A172 (cell line): ENCODE results near the gene TLE1. TPM values are rescaled to one million over a fixed set of nuclear protein-coding genes. Genes with fewer than 3 reads are reported as not detected.

Experiments used
- DNase-seq: peaks from one replicate; pipeline ENCODE4 v3.0.0-alpha.2; 2015; ENCODE audit warnings: low spot score
- total RNA-seq: library from RNA; depleted of rRNA; stranded (reverse); fragments of >200 nt; shearing (Covaris generic); gene quantifications from 2 replicates; pipeline ENCODE4 v1.2.3, GENCODE V29; 2014; rRNA removed

Gene TLE1
- total RNA-seq, 1 experiment from 2014 or later: 12.1 TPM

DNA sequence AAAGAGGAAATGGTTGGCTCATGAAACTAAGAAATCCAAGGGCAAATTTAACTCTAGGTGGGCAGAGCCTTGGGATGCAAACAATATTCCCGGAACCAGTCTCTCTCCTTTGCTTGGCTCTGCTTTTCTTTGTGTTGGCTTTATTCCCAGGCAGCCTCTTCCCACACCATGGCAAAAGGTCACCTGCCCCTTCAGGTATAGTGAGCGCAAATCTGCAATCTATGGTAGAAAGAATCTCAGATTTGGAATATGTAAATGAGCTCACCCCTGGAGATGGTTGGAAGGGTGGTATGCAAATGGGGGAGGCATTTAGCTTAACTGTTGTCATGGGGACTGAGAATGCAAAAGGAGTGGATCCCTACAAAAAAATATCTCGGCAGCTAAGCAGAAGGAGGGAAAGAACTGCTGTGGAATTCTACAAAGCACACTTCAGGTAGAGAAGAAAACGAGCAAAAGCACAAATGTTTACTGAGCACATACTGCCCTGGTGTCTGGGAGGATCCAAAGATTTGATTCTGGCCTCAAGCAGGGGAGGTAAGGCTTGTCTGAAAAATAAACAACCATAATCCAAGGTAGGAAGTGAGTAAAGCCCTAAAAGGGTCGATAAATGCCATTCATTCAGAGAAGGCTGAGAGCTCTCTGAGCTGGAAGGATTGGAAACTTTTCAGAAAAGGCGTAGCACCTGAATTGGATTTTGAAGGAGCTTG lies 139.7 kb downstream of the TLE1 start:
- no peak for DNase-seq

DNA sequence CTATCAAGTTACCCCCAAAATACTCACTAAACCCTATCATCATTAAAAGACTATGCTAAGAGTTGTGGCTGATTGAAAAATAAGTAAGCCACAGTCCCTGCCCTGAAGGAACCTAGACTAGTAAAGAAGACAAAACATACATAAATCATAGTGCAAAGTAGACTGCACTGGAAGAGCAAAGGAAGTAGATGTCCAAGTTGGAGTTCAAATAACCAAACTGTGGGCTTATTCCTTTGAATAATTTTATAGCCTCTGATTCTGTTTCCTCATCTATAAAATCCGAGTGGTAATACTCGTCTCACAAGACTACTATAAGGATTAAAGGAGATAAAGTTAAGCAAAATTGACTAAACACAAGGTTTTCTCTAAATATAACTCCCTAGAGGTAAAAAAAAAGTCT lies 140.4 kb downstream of the TLE1 start:
- no peak for DNase-seq

DNA sequence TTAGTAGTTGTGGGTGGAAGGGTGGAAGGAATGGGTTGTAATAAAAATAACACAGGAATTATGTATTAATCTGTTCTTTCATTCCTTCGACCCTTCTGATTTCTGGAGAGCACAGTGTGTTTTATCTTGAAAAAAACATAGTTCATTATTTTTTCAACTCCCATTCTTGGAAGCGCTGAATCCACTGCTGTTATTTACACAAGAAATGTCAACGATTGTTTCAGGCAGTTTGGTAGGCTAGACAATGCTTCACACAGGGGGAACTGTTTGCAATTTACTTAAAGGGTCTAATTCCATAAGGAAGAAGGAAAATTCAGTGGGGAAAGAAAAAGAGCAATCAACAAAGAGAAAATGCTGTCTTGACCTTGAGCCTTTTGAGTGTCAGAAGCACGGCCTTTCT lies 142.9 kb downstream of the TLE1 start:
- no peak for DNase-seq

DNA sequence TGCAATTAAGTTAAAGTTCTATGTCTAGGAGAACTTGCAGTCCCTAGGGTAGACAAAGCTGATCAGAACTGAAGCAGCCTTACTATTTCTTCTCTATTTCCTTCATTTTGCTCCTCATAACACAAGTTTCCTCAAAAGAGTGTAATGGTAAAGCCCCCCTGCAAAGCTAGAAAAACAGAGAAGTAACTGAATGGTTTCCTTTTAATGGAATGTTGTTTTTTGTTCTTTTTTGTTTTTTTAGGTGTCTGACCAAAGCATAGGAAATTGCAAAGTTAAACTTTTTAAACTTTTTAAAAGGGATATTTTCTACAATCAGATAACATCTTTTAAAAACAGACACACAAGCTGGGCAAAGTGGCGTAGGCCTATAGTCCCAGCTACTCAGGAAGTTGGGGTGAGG lies 145.7 kb downstream of the TLE1 start:
- DNase-seq: no peak

DNA sequence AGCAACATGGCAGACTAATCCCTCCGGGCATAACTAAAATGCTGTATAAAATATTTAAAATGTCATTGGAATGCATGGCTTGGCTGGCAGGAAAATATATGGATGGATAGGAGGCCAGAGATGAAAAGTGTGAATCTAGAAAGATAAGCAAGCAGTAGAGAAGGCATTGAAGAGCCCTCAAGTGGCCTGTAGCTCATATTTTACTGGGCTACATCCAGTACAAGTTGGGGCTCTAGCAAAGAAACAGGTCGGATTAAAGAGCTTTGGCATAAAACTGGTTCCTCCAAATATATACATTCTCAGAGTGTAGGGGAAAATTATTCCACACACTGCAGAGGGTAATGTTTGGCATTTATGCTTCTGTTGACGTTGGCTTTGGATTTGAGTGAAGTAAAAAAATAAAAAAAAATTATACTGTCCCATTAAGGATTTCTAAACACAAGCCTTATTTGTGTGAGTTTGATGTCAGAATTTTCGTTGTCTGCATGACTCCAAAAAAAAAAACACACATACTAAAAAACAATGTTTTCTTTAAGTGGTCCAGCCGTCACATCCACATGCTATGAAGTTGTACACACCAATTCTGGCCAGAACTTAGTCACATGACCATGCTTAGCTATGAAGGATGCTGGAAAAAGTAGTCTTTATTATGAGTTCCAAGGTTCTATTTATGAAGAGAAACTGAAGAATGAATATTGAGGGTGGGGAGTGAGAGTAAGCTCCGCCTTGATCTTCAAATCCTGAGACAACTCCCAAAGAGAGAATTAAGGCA lies 147.0 kb downstream of the TLE1 start:
- DNase-seq: no peak

DNA sequence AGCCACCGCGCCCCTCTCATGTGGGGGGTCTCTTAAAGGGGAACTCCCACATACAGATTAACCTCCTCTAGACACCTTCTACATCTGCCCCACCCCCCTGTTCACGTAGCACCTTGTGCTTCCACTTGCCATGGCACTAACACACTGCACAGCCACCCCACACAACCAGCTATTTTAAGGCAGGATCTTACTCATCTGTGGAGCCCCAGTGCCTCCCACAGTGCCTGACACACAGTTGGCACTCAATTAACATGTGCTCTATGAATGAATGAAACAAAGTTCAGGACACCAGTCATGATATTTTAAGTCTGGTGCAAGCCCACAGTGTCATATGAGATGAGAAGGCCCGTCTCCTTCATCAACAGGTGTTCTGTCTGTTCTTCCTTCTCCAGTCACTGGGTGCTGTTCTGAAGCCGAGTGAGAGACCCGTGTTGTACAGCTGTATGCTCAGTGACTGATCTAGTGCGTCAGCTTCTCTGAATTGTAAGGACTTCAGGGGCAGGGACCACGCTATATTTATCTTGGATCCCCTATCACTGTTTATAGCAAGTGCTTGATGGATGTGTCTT lies 149.1 kb downstream of the TLE1 start:
- DNase-seq: no peak

DNA sequence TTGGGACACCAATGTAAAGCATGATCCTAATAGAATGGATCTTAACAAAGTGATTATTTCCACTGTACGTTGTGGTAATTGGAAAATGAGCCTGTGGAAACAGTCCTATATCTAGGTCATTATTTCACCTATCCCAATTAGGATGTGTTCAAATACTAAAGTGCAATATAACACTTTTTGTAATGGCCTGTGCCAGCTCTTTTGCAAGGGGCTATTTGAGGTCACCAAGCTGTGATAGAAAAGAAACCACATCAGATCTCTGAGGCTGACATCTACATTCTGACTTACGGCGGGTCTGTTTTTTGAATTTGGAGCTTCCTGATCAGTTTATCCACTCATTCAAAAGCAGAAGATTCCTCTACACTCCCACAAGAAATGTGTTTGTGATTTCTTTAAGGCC lies 150.0 kb downstream of the TLE1 start:
- DNase-seq: no peak

DNA sequence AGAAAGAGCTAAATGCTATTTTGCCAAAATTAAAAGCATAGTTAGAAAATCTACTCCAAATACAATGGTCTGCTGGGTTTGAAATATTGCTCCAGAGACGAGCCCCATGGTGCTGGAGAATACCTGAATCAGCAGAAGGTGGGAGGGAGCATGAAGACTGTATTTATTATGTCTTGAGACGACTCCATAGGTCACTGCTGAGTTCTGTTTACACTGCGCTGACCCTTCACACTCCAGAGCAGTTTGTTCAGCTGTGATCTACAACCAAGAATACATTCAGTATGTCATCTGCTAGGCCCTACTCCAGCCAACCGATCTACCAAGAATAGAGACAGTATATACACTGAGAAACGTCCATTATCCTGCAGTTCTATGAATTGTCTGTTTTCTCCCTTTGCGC lies 150.5 kb downstream of the TLE1 start:
- no peak for DNase-seq

DNA sequence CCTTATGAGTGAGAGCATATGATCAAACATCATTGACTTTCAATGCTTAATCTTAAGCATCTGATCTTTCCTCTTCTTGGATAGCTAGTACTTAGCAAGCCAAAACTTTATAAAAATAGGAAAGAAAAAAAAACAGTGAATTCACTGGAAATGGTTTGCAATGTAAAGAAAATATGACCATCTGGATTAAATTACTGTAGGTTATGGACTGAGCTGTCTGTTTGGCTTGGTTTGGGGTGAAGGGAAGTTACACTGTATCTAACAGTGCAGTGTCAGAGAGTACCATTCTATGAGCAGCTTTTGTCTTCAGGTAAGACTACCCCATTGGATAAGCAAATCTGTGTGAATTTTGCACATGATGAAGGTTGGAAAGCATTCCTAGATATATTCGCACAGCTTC lies 151.4 kb downstream of the TLE1 start:
- DNase-seq: no peak

DNA sequence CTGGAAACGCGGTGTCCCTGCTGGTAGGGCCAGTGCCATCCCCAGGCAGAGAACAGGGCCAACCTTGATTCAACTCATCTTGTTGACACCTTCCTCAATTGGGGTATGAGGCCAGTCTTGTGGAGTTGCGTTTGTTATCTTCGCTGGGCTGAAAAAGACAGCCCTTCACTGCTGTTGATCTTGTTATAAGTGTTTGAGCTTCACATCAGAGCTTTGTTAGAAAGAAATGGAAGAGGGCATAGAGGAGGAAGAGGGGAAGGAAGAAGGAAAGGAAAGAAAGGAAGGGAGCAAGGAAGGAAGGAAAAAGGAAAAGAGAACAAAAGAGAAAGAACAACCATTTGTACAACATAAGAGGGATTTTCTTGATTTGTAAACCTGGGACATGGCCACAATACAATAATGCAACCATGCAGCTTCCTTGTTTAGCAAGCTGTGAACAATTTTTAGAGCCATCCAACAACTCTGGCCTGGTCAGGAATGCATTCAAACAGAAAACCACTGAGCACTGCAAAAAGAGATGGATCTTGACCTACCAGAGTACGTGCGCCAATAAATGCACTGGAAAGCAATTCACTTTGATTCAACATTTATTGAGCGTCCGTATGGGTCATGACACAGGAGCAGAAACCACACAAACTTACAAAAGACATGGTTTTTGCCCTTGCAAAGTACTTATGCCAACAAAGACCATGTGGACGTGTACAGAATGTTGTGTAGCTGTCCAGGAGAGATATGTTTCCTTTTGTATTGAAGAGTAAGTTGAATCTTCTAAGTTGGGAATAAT lies 152.9 kb downstream of the TLE1 start:
- DNase-seq: no peak

DNA sequence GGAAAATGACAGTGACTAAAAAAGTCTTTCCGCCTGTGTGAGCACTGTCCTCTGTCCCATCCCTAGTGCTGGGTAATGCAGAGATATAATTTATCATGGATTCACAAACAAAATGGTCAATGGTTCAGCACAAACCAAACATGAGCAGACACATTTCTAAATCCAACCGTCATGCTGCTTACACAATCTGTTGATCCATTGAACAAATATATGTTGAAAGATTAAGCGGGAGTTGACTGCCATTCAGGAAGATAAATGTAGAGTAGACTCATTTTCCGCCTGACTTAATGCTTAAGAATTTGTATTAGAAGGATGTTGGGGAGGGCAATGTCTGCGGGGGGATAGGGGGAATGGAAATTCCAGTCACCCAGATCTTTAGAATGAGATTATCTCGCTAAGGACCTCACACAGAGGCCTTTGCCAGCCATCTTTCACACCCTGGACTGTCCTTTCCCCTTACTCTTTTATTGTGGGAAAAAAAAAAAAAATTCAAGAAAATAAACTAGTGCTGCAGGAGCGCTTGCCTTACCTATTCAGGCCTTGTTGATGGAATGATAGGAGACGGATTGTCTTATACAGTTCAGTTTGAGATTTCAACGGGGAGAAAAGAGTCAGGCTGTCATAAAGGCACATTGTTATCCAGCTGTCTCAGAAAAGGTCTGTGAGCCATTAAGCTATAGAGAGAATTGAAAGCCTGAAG lies 153.7 kb downstream of the TLE1 start:
- peak; percentile 9 for DNase-seq

DNA sequence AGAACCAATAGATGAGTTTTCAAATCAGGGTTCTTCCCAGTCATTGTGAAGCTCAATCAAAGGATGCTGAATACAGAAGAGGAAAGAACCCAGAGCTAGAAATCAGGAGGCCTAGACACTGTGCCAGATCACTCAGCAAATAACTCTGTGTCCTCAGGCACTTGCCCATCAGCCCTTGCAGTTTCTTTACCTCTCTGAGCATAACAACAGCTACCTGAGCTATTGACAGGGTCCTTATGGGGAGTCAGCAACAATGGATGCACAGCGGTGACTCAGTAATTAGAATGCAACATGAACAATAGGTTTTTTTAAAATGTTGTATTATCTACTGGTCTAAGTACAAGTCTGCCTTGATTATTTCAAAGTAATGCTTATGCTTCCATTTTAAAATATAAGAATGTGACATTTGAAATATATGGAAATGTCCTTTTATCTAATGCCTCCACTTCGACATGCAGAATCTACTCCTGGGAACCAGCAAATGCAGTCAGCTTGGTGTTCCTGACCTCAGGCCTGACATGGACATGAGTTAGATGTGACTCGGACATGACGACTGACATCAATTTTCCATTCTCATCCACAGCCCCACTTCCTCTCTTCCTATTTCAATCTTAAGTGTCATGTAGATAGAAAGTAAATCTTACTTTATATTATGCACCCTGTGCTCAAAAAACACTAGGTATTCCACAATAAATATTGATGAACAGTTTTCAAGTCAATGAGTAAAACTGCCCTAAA lies 155.0 kb downstream of the TLE1 start:
- peak; percentile 13 for DNase-seq

Other genes with a start within 250 kb of the TLE1 start
- not detected in 2 replicates for gene SPATA31D4, start 238.9 kb upstream of the TLE1 start, total RNA-seq